ENCODE results near the gene SYCN.

Gene SYCN

GRCh38 chr19:39171479-39172465 is 32.3 kb downstream of the SYCN start:
- no peak for DNase-seq (ENCODE audit: low read depth in 2 of 2)

DNA sequence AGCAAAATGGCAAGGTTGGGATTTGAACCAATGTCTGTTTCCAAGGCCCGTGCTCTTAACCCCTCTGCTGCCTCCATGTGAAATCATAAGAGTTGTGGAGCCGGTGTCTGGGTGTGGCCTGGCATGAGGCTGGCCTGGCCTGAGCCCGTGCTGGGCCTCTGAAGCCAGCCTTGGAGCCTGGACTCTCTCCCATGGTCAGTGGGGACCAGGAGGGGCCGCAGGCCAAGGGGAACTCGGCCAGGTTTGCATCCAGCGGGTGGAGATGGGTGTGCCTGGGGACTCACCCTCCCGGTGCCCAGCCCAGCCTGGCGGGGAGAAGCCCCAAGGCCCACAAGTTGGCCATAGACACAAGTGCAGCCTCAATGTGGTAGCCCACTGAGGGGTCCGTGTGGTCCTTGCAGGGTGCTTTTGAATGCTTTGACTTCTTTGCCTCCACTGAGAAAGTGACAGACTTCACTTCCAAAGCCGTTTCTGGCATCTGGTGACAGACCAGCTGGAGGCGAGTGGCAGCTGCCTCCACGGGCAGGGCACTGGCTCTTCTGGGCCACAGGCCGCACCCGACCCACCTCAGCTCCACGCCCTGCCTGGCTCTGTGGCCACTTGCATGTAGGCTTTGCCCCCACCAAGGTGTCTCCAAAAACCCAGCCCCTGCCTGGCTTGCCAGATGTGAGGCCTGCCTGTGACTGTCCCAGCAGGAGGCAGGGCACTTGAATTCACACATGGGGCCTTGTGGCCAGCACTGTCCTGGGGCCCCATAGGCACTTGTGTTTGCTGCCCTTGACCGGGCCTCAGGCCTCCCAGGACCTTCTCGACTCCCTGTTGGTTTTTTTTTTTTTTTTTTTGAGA is 33.5 kb downstream of the SYCN start:
- DNase-seq (ENCODE audit: low read depth in 2 of 2), result no peak

- no peak for DNase-seq (ENCODE audit: low read depth in 2 of 2)
These were observed 34.8 kb downstream of the SYCN start for GRCh38 chr19:39169143-39169810.

DNA sequence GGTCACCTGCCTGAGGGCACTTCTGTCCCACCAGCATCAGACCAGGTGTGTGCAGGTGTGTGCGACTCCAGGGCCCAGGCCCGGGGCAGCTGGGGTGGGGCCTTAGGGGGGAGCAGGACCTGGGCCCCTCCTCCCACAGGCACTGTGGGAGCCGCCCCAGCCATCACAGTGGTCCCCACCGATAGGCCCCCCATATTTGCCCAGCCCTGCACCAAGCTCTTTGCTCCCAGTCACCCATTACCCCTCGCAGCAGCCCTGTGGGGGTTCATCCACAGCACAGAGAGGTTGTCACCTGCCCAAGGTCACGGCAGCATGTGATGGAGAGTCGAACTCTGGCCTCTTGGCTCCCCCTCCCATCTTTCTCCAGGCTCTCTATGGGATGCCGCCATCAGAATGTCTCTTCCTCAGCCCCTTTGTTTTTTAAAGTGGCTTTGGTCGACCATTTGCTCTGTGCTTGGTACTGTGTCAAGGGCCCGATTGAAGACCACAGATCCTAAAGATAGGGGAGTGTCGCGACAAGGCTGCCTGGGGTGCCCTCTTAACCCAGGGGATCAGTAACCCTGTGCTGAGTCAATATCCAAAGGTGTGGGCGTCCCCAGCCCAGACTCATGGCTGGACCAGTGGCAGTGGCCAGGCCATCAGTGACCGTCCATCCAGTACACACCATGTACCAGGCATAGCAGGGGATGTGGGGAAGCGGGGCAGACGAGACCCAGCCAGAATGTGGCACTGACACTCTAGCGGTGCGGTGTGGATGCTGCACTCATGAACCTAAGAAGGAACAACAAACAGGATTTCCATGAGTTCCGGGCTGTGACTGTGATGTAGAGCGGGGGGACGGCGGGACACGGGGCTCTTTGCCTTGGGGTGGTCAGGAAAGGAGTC is 35.6 kb downstream of the SYCN start:
- DNase-seq (ENCODE audit: low read depth in 2 of 2), result no peak

GRCh38 chr19:39167461-39168257 is 36.4 kb downstream of the SYCN start:
- no peak for DNase-seq (ENCODE audit: low read depth in 2 of 2)

- no peak for DNase-seq (ENCODE audit: low read depth in 2 of 2)
These were observed 37.3 kb downstream of the SYCN start for GRCh38 chr19:39166571-39167391.

DNA sequence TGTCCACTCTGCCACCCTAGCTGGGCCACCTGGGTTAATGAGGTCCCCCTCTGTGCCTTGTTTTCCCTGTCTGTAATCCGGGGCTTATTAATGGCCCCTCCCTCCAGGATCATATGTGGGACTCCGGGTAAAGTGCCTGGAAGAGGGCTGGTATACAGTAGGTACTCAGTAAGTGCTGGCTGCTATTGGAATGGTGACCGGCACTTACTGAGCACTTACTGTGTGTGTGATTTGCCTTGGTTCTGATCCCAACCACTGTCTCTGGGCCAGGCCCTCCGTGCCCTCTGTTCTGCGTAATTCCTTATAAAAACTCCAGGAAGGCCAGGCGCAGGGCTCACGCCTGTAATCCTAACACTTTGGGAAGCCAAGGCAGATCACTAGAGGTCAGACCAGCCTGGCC is 38.2 kb downstream of the SYCN start:
- DNase-seq (ENCODE audit: low read depth in 2 of 2), result no peak

GRCh38 chr19:39164289-39164688 is 39.8 kb downstream of the SYCN start:
- no peak for DNase-seq (ENCODE audit: low read depth in 2 of 2)

DNA sequence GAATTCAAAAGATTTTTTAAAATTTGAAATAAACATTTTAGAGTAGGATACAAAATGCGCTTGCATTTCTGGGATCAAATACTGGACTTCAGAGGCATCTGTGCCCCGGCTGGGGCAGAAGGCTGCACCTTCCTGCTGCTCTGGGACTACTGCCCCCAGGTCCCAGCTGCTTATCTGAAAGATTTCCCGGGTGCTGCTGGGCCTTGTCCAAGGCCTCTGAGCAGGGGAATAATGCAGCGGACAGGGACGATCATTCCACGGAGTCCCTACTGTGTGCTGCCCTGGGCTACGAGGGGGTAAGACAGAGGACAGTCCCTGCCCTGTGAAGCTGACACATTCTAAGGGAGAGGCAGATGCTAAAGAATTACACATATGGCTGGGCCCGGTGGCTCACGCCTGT is 40.4 kb downstream of the SYCN start:
- no peak for DNase-seq (ENCODE audit: low read depth in 2 of 2)

GRCh38 chr19:39162441-39163043 is 41.5 kb downstream of the SYCN start:
- no peak for DNase-seq (ENCODE audit: low read depth in 2 of 2)

DNA sequence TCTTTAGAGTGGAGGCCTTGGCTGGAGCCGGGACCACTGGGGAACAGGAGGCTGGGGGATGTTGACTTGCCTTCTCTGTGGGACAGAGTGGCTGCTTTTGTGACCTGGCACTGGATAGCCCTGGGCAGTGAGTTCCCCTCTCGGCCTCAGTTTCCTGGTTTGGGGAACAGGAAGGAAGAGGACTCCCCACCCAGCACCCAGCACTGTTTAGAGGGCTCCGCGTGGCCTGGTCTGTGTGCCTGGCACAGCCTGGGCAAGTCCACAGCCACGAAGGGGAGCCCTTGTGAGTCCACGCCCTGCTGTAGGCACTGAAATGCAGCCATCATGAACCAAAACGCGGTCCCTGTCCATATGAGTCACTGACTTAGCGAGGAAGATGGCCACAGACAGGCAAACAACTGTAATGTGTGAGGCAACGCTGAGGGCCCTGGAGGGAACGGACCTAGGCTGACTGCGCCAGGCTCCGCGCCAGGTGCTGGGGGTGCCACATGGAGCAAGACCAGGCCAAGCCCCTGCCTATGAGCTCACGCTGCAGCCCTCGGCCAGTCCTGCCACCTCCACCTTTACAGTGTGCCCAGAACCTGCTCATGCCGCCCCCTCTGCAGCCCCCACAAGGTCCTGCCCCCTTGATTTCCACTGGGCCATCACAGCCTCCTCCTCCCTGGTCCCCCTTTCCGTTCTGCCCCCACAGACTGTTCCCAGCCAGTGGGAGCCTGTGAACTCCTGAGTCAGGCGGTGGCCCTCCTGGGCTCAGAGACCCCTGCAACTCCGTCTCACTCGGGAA is 43.0 kb downstream of the SYCN start:
- no peak for DNase-seq (ENCODE audit: low read depth in 2 of 2)

DNA sequence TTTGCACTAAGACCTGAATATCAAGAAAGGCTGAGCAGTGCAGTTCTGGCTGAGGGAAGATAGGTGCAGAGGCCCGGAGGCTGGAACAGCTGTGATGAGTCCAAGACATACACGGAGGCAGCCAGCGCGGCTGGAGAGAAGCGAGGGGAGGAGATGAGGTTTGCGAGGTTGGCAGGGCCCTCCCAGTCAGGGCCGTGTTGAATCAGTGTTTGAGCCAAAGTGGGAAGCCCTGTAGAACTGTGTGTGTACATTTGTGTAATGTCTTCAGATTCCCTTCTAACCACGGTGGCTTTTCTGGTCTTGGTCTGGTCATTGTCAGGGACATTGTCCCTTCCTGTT is 43.6 kb downstream of the SYCN start:
- no peak for DNase-seq (ENCODE audit: low read depth in 2 of 2)

DNA sequence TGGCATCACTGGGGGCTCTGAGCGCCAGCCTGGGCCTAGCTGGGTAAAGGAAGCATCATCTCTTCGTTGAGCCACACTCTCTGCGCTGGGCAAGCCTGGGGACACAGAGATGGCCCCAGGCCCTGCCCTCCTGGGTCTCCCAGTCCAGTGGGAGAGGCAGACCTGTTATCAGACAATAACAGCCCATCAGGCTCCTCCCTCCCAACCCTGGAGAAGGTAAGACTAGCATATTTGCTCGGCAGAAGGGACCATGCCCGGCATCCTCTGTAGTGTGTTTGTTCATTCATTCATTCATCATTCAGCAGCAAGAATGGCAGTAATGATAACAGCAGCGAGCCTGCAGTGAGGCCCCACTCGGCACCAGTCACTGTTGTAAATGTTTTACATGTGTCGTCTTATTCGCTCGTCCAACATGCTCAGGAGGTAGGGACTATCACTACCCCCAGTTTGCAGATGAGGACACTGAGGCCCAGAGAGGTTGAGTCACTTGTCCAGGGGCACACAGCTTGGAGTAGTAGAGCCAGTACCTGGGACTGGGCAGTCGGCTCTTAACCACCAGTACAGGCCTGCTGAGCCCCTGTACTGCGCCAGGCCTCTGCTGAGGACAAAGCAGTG is 45.3 kb downstream of the SYCN start:
- no peak for DNase-seq (ENCODE audit: low read depth in 2 of 2)

GRCh38 chr19:39157997-39158389 is 46.1 kb downstream of the SYCN start:
- no peak for DNase-seq (ENCODE audit: low read depth in 2 of 2)

DNA sequence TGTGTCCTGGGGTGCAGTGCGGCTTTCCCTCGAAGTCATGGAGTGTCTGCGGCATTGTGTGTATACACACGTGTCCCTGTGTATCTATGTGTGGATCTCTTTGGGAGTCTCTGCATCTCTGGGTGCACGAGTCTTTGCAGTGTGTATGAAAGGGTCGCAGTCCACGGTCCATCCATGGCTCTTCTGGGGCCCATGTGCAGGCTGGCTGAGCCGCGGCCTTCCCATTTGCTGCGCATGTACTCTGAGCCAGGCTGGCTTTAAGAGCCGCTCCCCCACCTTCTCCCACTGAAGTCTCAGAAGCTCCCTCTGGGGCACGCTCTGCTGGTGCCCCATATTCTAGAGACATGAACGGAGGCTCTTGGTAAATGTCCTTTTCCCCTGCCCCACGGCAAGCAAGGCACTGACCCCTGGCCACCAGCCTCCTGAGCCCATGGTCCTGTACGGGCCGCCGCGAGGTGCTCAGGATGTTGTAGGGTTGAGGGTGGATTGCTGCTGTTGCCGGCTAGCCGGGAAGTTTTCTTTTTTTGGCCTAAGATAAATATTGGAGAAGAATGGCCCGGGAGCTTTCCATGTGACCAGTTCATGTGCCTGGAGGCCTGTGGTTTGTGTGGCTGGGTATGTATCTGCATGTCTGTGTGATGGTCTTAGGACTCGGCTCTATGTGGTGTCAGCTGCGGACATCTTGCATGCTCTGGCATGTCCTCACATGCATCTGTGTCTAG is 46.6 kb downstream of the SYCN start:
- no peak for DNase-seq (ENCODE audit: low read depth in 2 of 2)

GRCh38 chr19:39156326-39157230 is 47.5 kb downstream of the SYCN start:
- DNase-seq (ENCODE audit: low read depth in 2 of 2), result no peak
